Activated naive CD8-positive, alpha-beta T cell treated with anti-CD3 and anti-CD28 coated beads, Interleukin-2, amount 10 ng/mL, durations not matched to agents 7 days and 5 days (primary cell): ENCODE data around the gene MICALL2. TPM values are rescaled to one million over a fixed set of nuclear protein-coding genes. Genes with fewer than 3 reads are reported as not detected.

ENCODE experiments used
- ATAC-seq: fragments of 150-1000 bp; cut with Tn5 transposase; one replicate; pipeline ENCODE4 v1.10.0; 2021; ENCODE audit warnings: low read depth, moderate library complexity
- POLR2A ChIA-PET: fragments of 350-600 bp; sonication (Branson Sonifier 250); formaldehyde crosslinking; loops from one replicate; lab custom pipeline; 2021; ENCODE audit warnings: antibody characterized with exemption; lab: Charles Lee
- DNase-seq: peaks from one replicate; pipeline ENCODE4 v3.0.0; 2021
- H3K27ac Mint-ChIP-seq: one replicate; pipeline ENCODE4 v1.8.0; 2022; ENCODE audit warnings: mild to moderate bottlenecking, mixed read lengths
- H3K27me3 Mint-ChIP-seq: one replicate; pipeline ENCODE4 v1.8.0; 2022; ENCODE audit warnings: mild to moderate bottlenecking, moderate library complexity, mixed read lengths
- H3K36me3 Mint-ChIP-seq: one replicate; pipeline ENCODE4 v1.8.0; 2021; ENCODE audit warnings: mild to moderate bottlenecking, mixed read lengths
- H3K4me1 Mint-ChIP-seq: one replicate; pipeline ENCODE4 v1.8.0; 2021; ENCODE audit warnings: mixed read lengths
- H3K4me3 Mint-ChIP-seq: one replicate; pipeline ENCODE4 v1.8.0; 2022; ENCODE audit warnings: mild to moderate bottlenecking, moderate library complexity, mixed read lengths
- H3K9me3 Mint-ChIP-seq: one replicate; pipeline ENCODE4 v1.8.0; 2021; ENCODE audit warnings: mixed read lengths
- total RNA-seq, 2 experiments: library from RNA; stranded (reverse); gene quantifications; one replicate each; pipeline ENCODE4 v1.2.3, GENCODE V29; 2021

Gene MICALL2
- total RNA-seq, 2 experiments from 2014 or later, result 2.8 to 3.9 TPM

DNA sequence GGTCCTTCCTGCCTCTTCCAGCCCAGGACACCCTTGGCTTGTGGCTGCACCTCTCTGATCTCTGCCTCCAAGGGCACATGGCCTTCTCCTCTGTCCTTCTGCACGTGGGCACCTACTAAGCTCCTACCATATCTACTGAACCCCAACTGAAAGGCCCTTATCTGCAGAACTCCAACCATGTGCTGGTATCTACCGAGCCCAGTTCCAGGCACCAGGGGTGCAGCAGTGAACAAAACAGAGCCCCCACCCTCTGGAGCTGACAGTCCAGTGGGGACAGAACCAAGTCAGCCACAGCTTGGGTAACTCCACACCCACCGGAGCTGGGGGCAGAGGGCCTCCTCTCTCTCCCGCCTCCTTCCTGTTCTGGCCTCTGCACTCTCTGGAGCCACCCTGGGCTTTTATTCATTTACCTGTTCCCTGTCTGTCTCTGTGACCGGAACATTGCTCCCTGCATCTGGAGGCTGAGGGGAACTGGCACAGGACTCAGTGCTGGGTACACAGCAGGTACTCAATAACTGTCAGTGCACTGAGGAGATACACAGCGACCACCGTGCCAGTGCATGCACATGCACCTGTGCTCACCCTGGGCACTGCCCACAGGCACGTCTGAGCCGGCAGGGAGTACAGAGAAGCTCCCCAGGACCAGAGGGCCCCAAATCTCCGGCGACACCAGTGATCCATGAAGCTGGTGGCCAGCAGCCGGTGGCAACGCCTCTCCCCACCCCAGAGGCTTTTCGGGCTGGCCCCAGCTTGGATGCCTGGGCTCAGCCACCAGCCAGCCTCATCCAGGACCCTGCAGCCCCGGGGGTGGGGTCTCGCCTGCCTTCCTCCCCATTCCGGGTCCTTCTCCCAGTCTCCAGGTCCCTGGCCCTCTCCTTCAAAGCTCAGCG lies 2.0 kb downstream of the MICALL2 start:
- ATAC-seq (no peak), DNase-seq (no peak)
- Mint-ChIP-seq H3K4me1 (peaks cover 5% of the 10 kb centered on the region), H3K36me3 (no peaks in the 10 kb centered on the region), H3K27me3 (peaks cover 8% of the 10 kb centered on the region), H3K4me3 (no peak overlapping the region), H3K9me3 (no peaks in the 10 kb centered on the region), H3K27ac (no peak overlapping the region)
- POLR2A ChIA-PET, result no interaction called here

DNA sequence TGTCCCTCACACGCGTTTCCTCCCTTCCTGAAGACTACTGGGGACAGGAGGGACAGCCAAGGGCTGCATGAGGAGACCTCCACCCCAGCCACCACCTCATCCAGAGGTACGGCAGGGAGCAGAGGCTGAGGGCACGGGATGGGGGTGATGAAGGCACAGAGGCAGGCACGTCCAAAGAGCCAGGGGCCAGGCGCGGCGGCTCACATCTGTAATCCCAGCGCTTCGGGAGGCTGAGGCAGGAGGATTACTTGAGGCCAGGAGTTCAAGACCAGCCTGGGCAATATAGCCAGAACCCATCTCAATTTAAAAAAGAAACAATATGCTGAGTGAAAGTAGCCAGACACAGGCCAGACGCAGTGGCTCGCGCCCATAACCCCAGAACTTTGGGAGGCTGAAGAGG lies 3.3 kb downstream of the MICALL2 start:
- Mint-ChIP-seq H3K4me3 (no peak overlapping the region), H3K27ac (no peak overlapping the region), H3K4me1 (peaks cover 3% of the 10 kb centered on the region), H3K9me3 (no peaks in the 10 kb centered on the region), H3K27me3 (peaks cover 8% of the 10 kb centered on the region), H3K36me3 (no peaks in the 10 kb centered on the region)
- POLR2A ChIA-PET, result no interaction called here
- ATAC-seq (no peak), DNase-seq (no peak)

DNA sequence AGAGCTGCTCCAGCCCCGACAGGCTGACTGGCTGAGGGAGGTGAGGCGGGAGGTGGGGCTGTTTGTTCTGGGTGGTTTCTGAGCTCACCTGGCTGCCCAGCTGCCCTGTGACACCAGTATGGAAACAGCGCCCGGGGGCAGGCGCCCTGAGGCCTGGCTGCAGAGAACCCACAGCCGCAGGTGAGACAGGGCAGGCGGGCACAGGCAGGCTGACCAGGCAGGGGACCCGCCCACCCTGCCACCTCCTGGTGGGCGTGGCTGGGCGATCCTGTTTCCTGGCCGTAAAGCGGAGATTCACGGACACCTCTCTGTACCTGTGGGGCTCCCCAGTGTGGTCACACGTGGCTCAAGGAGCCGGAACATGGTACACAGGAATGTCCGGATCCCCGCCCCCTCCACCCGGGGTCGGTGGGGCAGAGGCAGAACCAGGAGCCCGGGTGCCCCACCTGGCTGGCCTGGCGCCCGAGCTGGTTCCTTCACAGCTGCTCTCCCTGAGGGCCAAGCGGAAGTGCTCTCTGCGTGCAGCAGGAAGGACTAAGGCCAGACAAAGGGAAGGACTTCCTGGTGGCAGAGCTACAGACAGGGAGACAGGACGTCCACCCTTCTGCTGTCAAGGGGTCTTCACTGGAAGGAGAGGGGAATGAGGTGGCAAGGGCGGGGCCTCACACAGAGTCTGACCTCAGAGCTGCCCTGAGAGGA lies 3.9 kb downstream of the MICALL2 start:
- POLR2A ChIA-PET, result no interaction called here
- H3K4me3 Mint-ChIP-seq, result no peak overlapping the region
- no peak overlapping the region for H3K27ac Mint-ChIP-seq
- ATAC-seq (no peak), DNase-seq (no peak)
- no peaks in the 10 kb centered on the region for H3K9me3 Mint-ChIP-seq
- H3K27me3 Mint-ChIP-seq, result peaks cover 8% of the 10 kb centered on the region
- H3K4me1 Mint-ChIP-seq, result peaks cover 3% of the 10 kb centered on the region
- H3K36me3 Mint-ChIP-seq, result no peaks in the 10 kb centered on the region

DNA sequence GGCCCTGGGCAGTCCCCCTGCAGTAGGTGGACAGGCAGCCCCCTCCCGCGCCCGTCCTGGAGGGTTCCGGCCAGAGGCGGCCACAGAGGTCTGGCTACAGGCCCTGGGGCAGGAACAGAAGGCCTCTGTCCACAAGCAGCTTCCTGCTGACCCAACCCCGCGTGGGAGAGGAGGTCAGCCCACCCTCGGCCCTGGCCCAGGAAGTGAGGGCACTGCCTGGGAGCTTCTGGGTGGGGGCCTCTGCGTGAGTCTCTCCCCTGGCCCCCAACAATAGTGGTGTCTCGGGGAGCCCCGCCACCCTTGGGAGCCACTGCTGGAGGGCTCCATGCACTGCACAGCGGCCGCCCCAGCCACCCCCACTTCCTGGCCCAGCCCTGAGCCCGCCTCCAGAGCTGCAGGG lies 4.7 kb downstream of the MICALL2 start:
- H3K4me3 Mint-ChIP-seq, result no peak overlapping the region
- H3K9me3 Mint-ChIP-seq, result no peaks in the 10 kb centered on the region
- ATAC-seq (no peak), DNase-seq (no peak)
- H3K4me1 Mint-ChIP-seq, result no peaks in the 10 kb centered on the region
- H3K27me3 Mint-ChIP-seq, result peaks cover 7% of the 10 kb centered on the region
- POLR2A ChIA-PET, result no interaction called here
- H3K36me3 Mint-ChIP-seq, result no peaks in the 10 kb centered on the region
- no peak overlapping the region for H3K27ac Mint-ChIP-seq

DNA sequence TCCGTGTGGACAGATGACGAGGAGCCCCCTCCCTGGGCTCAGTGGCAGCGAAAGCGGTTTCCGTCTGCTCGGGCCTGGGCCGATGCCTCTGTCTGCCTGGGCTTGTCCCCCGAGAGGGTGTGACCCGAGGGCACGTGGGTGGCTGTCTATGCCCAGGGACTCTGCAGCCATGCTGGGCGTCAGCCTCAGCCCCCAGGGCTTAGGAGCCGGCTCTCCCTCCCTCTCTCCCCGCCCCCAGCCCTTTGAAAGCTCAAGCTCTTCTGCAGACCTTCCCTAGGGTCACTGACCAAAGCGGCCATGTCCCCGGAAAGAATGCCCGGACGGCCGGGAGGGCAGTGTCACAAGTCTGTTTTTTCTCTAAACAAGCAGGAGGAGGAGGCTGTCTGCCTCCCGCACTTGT lies 7.1 kb downstream of the MICALL2 start:
- Mint-ChIP-seq H3K27ac (no peak overlapping the region), H3K9me3 (no peaks in the 10 kb centered on the region), H3K27me3 (no peaks in the 10 kb centered on the region), H3K4me3 (no peak overlapping the region), H3K4me1 (no peaks in the 10 kb centered on the region), H3K36me3 (no peaks in the 10 kb centered on the region)
- POLR2A ChIA-PET, result no interaction called here
- ATAC-seq (no peak), DNase-seq (no peak)

DNA sequence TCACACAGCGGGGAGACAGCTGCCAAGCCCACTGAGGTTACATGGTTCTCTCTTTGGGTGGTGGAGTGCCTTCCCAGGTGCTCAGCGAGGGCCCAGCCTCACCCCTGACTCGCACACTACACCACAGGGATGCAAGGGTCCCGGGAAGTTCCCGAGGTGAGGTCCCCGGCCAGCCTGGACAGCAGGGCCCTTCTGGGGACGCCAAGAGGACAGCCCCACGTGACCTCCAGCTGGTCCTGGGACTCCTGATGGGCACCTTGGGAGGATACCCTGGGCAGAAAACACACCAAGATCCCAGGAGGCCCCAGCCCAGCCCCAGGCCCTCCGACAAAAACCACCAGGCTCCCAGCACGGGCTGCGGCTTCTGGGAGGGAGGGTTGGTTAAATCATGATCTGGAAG lies 8.3 kb downstream of the MICALL2 start:
- no peaks in the 10 kb centered on the region for H3K36me3 Mint-ChIP-seq
- no peak overlapping the region for H3K27ac Mint-ChIP-seq
- no peaks in the 10 kb centered on the region for H3K4me1 Mint-ChIP-seq
- H3K4me3 Mint-ChIP-seq, result no peak overlapping the region
- ATAC-seq, result no peak
- POLR2A ChIA-PET, result no interaction called here
- no peaks in the 10 kb centered on the region for H3K9me3 Mint-ChIP-seq
- no peaks in the 10 kb centered on the region for H3K27me3 Mint-ChIP-seq
- DNase-seq, result no peak

DNA sequence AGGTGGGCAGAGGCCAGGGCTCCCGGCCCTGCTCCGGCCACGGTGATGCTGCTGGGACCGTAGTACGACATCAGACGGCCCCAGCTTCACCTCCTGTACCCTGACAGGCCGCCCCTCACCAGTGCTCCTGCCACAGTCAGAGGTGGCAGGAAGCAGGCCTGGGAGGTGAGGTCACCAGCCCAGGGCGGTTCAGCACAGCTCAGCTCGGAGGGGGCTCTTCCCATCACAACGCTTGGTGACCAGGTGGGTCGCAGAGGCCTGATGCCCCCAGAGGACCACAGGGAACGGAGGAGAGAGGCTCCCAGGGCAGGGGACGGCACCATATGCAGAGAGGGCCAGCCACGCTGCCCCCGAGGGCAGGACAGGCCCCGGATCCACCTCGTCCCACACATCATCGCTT lies 8.8 kb downstream of the MICALL2 start:
- POLR2A ChIA-PET, result no interaction called here
- H3K4me1 Mint-ChIP-seq, result no peaks in the 10 kb centered on the region
- no peaks in the 10 kb centered on the region for H3K9me3 Mint-ChIP-seq
- H3K27ac Mint-ChIP-seq, result no peak overlapping the region
- no peak for ATAC-seq
- no peak for DNase-seq
- H3K36me3 Mint-ChIP-seq, result no peaks in the 10 kb centered on the region
- no peaks in the 10 kb centered on the region for H3K27me3 Mint-ChIP-seq
- H3K4me3 Mint-ChIP-seq, result no peak overlapping the region

DNA sequence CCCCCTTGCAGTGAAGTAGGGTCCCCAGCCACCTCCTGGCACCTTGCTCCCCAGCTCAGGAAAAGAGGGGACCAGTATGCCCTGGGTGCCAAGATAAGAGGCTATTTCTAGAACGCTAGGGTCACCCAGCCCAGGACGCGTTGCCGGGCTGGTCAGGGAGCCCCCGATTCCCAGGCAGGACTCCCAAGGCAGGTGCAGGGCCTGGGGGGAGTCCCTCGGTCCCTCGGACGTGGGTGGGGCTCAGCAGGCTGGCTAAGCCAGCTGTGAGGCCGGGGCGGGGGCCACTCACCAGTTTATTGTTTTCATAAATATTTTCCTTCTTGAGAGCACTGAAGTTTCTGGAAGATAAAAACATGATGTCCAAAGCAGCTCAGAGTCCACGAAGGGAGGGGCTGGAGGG lies 9.3 kb downstream of the MICALL2 start:
- ATAC-seq (no peak), DNase-seq (no peak)
- no peaks in the 10 kb centered on the region for H3K36me3 Mint-ChIP-seq
- no peak overlapping the region for H3K4me3 Mint-ChIP-seq
- H3K27me3 Mint-ChIP-seq, result no peaks in the 10 kb centered on the region
- no peaks in the 10 kb centered on the region for H3K9me3 Mint-ChIP-seq
- no peak overlapping the region for H3K27ac Mint-ChIP-seq
- POLR2A ChIA-PET, result no interaction called here
- H3K4me1 Mint-ChIP-seq, result no peaks in the 10 kb centered on the region

DNA sequence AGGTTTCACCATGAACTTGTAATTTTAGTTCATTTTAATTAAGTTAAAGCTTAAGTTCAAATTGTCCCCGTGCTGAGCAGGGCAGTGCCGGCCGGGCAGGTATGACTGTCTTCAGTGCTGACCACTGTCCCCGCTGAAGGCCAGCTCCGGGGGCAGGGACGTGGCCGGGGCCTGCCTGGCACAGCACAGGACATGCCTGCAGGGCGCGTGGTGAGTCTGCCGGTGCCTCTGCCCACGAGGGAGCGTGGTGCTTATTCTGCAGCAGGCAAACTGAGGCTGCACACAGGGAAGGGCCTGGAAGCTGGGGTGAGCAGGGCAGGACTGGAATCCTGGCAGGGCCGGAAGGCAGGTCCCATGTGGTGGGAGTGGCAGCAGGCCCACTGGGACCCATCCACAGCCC lies 9.8 kb downstream of the MICALL2 start:
- Mint-ChIP-seq H3K9me3 (no peaks in the 10 kb centered on the region), H3K36me3 (no peaks in the 10 kb centered on the region), H3K27ac (no peak overlapping the region), H3K4me3 (no peak overlapping the region), H3K4me1 (no peaks in the 10 kb centered on the region), H3K27me3 (no peaks in the 10 kb centered on the region)
- POLR2A ChIA-PET, result interaction anchor here (0.5 kb wide), 1 partner anchor 636 kb away, joined by 3 read pairs; no protein-coding TSS in a partner anchor
- ATAC-seq (no peak), DNase-seq (no peak)

DNA sequence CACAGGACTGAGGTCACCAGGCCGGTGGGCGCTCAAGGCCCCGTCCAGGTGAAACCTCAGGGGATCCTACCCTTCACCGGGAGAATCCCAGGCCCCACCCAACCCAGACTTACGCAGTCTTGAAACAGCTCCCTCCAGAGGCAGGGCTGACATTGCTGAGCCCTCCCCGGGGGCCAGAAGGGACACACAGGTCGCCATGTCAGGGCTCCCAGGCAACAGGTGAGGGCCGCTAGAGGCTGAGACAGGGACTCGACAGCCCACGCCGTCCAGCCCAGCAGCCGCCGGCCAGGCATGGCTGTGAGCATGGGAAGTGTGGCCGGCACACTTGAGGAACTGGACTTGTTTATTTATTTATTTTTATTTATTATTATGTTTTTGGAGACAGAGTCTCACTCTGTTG lies 10.3 kb downstream of the MICALL2 start:
- Mint-ChIP-seq H3K27ac (no peak overlapping the region), H3K4me3 (no peak overlapping the region), H3K27me3 (no peaks in the 10 kb centered on the region), H3K4me1 (no peaks in the 10 kb centered on the region), H3K36me3 (no peaks in the 10 kb centered on the region), H3K9me3 (no peaks in the 10 kb centered on the region)
- POLR2A ChIA-PET, result interaction anchor here (0.5 kb wide), 1 partner anchor 636 kb away, joined by 3 read pairs; no protein-coding TSS in a partner anchor
- no peak for DNase-seq
- ATAC-seq, result no peak

DNA sequence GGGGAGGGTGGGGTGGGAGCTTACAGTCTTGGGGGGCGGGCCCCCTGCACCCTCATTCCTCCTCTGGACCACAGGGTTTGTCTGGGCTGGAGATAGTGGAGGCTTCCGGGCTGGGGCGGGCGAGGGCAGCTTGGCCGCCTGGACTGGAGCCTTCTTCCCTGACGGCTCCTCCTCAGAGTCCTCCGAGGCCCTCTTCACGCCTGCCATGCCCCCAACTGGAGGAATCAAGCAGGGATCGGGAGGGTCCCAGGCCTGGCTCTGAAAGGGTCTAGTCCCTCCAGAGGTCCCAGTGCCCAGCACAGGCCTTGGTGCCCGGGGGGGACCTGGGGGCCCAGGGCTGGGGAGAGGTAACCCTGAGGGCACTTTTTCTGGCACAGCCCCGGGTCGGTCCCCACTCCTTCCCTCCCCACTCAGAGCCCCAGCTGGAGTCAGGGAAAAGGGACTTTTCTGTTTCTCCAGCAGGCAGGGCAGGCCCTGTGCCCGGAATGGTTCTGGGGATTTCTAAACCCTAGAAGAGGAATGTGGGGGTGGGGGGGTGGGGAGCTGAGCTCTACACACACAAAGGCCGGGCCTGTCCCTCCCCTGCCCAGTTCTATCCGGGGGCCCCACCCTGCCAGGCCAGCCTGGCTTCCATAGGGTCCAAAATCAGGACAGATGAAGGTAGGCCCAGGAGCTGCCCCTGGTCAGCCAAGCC lies 11.6 kb downstream of the MICALL2 start:
- H3K4me1 Mint-ChIP-seq, result no peaks in the 10 kb centered on the region
- H3K27ac Mint-ChIP-seq, result no peak overlapping the region
- ATAC-seq (no peak), DNase-seq (no peak)
- POLR2A ChIA-PET, result no interaction called here
- no peak overlapping the region for H3K4me3 Mint-ChIP-seq
- H3K36me3 Mint-ChIP-seq, result no peaks in the 10 kb centered on the region
- no peaks in the 10 kb centered on the region for H3K9me3 Mint-ChIP-seq
- H3K27me3 Mint-ChIP-seq, result no peaks in the 10 kb centered on the region

DNA sequence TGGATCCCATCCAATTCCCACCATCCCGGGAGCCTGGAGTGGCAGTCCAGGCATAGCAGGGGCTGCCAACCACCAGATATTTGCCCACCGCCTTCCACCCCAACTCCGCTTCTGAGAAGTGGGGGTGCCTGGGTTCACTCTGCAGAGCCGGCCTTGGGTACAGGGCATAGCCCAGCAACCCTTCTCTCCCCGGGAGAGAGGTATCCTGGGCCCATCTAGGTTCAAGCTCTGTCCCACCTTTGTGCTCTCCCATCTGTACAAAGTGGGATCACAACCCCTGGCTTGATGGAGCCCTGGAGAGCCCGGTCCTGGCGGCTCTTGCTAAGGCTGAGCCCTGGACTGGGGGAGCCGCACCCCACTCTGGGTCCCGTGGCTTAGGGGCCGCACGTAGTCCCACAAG lies 12.2 kb downstream of the MICALL2 start:
- no peak for DNase-seq
- no peak overlapping the region for H3K4me3 Mint-ChIP-seq
- POLR2A ChIA-PET, result no interaction called here
- H3K27me3 Mint-ChIP-seq, result no peaks in the 10 kb centered on the region
- no peaks in the 10 kb centered on the region for H3K9me3 Mint-ChIP-seq
- H3K4me1 Mint-ChIP-seq, result no peaks in the 10 kb centered on the region
- H3K36me3 Mint-ChIP-seq, result no peaks in the 10 kb centered on the region
- H3K27ac Mint-ChIP-seq, result no peak overlapping the region
- peak; percentile 15 for ATAC-seq

DNA sequence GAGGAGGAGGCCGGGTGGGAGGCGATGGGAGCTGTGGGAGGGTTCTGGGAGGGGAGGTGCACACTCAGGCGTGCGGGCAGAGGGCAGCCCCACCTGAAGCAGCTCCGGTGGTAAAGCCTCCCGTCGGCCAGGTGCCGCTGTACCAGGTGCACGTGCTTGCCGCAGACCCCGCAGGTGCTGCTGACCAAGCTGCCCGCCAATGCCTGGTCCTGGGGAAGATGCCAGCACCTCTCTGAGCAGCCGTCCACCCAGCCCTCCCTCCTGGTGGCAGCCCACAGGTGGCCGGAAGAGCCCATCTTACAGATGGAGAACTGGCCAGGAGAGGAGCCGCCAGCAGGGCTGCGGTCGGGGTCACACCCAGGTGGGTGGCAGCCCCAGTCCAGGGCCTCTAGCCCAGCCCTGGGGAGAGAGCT lies 12.6 kb downstream of the MICALL2 start:
- Mint-ChIP-seq H3K27me3 (no peaks in the 10 kb centered on the region), H3K36me3 (no peaks in the 10 kb centered on the region), H3K9me3 (no peaks in the 10 kb centered on the region), H3K4me1 (no peaks in the 10 kb centered on the region), H3K4me3 (no peak overlapping the region), H3K27ac (no peak overlapping the region)
- no peak for ATAC-seq
- POLR2A ChIA-PET, result no interaction called here
- no peak for DNase-seq
